DND-41 (cell line): ENCODE measurements around the gene ZDHHC18.

Experiments used
- ATAC-seq: fragments of 200-7000 bp; cut with Tn5 transposase; 3 replicates; pipeline ENCODE4 v1.9.1; 2021; ENCODE audit warnings: low read depth; ENCODE audit not compliant: insufficient read depth
- DNase-seq: peaks from one replicate; pipeline ENCODE4 v3.0.0-alpha.2; 2020
- H2AFZ ChIP-seq: 2 replicates; pipeline ENCODE4 v1.6.0; 2012; ENCODE audit warnings: low read depth, low read length
- H3K27ac ChIP-seq: 2 replicates; pipeline ENCODE4 v1.5.1; 2012; ENCODE audit warnings: low read length, inconsistent platforms
- H3K27me3 ChIP-seq: fragments of 200-600 bp; sonication (generic); 2 replicates; pipeline ENCODE4 v1.6.0; 2012; ENCODE audit warnings: low read length, mild to moderate bottlenecking, inconsistent platforms; ENCODE audit not compliant: insufficient read depth, poor library complexity
- H3K36me3 ChIP-seq: 2 replicates; pipeline ENCODE4 v1.5.1; 2012; ENCODE audit warnings: low read length, inconsistent platforms; ENCODE audit not compliant: insufficient read depth
- H3K4me1 ChIP-seq: 2 replicates; pipeline ENCODE4 v1.5.1; 2012; ENCODE audit warnings: mild to moderate bottlenecking, low read length; ENCODE audit not compliant: insufficient read depth
- H3K4me2 ChIP-seq: 2 replicates; pipeline ENCODE4 v1.6.0; 2012; ENCODE audit warnings: mild to moderate bottlenecking, moderate library complexity, low read length, inconsistent platforms; ENCODE audit not compliant: insufficient read depth
- H3K4me3 ChIP-seq, 2 experiments: fragments of 200-600 bp in 1 of 2; shearing (Covaris generic) in 1 of 2; 2 replicates each; pipeline ENCODE4 v1.5.1; 2012 to 2016; ENCODE audit warnings: inconsistent platforms in 2 of 2, low read length in 2 of 2, mild to moderate bottlenecking in 2 of 2, low read depth in 1 of 2, moderate library complexity in 1 of 2
- H3K79me2 ChIP-seq: 2 replicates; pipeline ENCODE4 v1.6.0; 2012; ENCODE audit warnings: low read length, inconsistent platforms; ENCODE audit not compliant: insufficient read depth
- H3K9ac ChIP-seq: 2 replicates; pipeline ENCODE4 v1.6.0; 2012; ENCODE audit warnings: low read depth, mild to moderate bottlenecking, inconsistent platforms, low read length, moderate library complexity
- H3K9me3 ChIP-seq: 2 replicates; pipeline ENCODE4 v1.5.1; 2012; ENCODE audit warnings: low read length, moderate library complexity, mild to moderate bottlenecking, inconsistent platforms; ENCODE audit not compliant: insufficient read depth, severe bottlenecking
- H4K20me1 ChIP-seq: 2 replicates; pipeline ENCODE4 v1.6.0; 2012; ENCODE audit warnings: low read length; ENCODE audit not compliant: insufficient read depth
- CTCF ChIP-seq: IDR thresholded peaks from 2 replicates; pipeline ENCODE4 v1.5.1; 2012; ENCODE audit warnings: borderline replicate concordance, low read length, moderate library complexity, mild to moderate bottlenecking; ENCODE audit not compliant: poor library complexity, severe bottlenecking; ENCODE audit errors: extremely low read depth
- EZH2 ChIP-seq: IDR thresholded peaks from 3 replicates; pipeline ENCODE4 v1.6.1; 2012; ENCODE audit warnings: borderline replicate concordance, low read depth, mild to moderate bottlenecking, moderate library complexity, low read length, inconsistent platforms; ENCODE audit not compliant: severe bottlenecking

The ZDHHC18 gene

DNA sequence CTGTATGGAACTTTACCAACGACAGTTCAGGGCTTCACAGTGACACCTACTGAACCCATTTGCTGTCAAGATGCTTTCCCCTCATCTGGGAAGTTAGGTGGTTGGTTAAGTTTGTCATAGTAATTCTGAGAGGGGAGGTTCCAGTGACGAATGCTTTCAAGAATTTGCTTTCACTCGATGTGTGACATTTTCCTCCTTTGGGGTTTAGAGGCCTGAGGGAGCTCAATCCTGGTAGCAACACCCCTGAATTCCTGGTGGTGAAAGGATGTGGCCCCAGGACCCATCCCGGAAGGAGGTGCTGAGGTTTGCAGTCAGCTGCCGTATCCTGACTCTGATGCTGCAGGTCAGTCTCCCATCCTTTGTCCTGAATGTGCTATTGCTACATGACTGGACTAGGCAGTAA lies 35.9 kb upstream of the ZDHHC18 start:
- Histone ChIP-seq H3K4me3 (no peak overlapping the region), H3K36me3 (no peaks in the 10 kb centered on the region), H3K4me1 (peaks cover 36% of the 10 kb centered on the region), H4K20me1 (no peaks in the 10 kb centered on the region), H3K27ac (no peak overlapping the region), H3K79me2 (peaks cover 9% of the 10 kb centered on the region), H2AFZ (no peak overlapping the region), H3K9me3 (no peaks in the 10 kb centered on the region), H3K4me2 (no peak overlapping the region), H3K27me3 (no peaks in the 10 kb centered on the region), H3K9ac (no peak overlapping the region)
- DNase-seq (no peak), ATAC-seq (no peak)
- TF ChIP-seq CTCF, result no peak
- TF ChIP-seq EZH2, result no peak

- ATAC-seq (no peak), DNase-seq (no peak)
- Histone ChIP-seq H3K79me2 (peaks cover 9% of the 10 kb centered on the region), H3K27me3 (no peaks in the 10 kb centered on the region), H3K4me1 (peaks cover 30% of the 10 kb centered on the region), H3K36me3 (no peaks in the 10 kb centered on the region), H2AFZ (no peak overlapping the region), H3K9me3 (no peaks in the 10 kb centered on the region), H4K20me1 (no peaks in the 10 kb centered on the region), H3K27ac (no peak overlapping the region), H3K4me3 (no peak overlapping the region), H3K4me2 (no peak overlapping the region), H3K9ac (no peak overlapping the region)
- TF ChIP-seq CTCF, result no peak
- no peak for TF ChIP-seq EZH2
Observed at GRCh38 chr1:26791148-26791547, 35.3 kb upstream of the ZDHHC18 start.

- Histone ChIP-seq H3K9ac (no peak overlapping the region), H3K79me2 (peaks cover 9% of the 10 kb centered on the region), H3K4me2 (no peak overlapping the region), H3K4me3 (no peak overlapping the region), H3K27me3 (no peaks in the 10 kb centered on the region), H3K4me1 (peaks cover 25% of the 10 kb centered on the region), H4K20me1 (no peaks in the 10 kb centered on the region), H3K9me3 (no peaks in the 10 kb centered on the region), H3K27ac (no peak overlapping the region), H2AFZ (no peak overlapping the region), H3K36me3 (no peaks in the 10 kb centered on the region)
- DNase-seq (no peak), ATAC-seq (no peak)
- TF ChIP-seq CTCF (no peak), EZH2 (no peak)
Observed at GRCh38 chr1:26791626-26792025, 34.9 kb upstream of the ZDHHC18 start.

DNA sequence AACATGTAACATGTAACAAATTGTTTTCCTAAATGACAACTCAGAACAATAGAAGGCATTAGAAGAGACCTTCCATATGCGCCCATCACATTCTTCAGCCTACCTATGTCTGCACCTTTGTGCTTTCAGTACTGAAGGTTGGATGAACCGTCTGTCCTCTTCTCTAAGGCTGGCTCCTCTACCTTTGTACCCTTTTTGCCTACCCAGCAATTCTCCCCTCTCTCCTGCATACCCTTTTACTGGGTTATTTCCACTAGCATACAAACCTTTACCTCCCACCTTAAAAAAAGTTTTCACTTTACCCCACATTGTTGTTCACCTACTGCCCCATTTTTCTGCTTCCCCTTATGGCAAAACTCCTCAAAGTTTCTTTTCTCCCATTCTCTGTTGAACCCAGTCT lies 33.6 kb upstream of the ZDHHC18 start:
- TF ChIP-seq EZH2 (no peak), CTCF (no peak)
- Histone ChIP-seq H3K4me1 (peaks cover 15% of the 10 kb centered on the region), H3K36me3 (no peaks in the 10 kb centered on the region), H3K9ac (no peak overlapping the region), H2AFZ (no peak overlapping the region), H3K4me3 (no peak overlapping the region), H4K20me1 (no peaks in the 10 kb centered on the region), H3K27ac (no peak overlapping the region), H3K27me3 (no peaks in the 10 kb centered on the region), H3K4me2 (no peak overlapping the region), H3K79me2 (peaks cover 9% of the 10 kb centered on the region), H3K9me3 (no peaks in the 10 kb centered on the region)
- DNase-seq, result no peak
- no peak for ATAC-seq
